Measurements from ENCODE around the gene KRTAP5-3.

DNA sequence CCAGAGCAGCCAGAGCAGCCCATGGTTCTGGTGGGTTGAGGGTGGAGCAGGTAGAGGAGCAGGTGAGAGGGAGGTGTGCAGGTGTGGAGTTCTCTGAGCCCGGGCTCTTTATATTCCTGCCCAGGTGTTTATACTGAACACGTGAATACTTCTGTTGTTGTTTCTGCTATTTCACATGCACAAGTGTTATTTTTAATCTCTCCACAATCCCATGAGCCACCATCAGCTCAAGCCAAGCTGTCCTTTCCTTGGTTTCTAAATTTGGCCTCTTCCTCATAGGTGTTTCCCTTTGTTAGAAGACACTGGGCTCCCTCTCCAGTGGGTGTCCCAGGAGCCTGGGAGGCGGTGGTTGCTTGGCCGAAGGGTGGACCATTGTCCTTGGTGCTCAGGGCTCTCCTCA, at the start of gene KRTAP5-3:
- no peak for TF ChIP-seq POLR2A (IDR thresholded peaks at IDR 0.05)
- no peak for TF ChIP-seq EP300 (IDR thresholded peaks at IDR 0.05)
- TF ChIP-seq CTCF (IDR thresholded peaks at IDR 0.05), result no peak
